Stimulated activated CD8-positive, alpha-beta memory T cell treated with anti-CD3 and anti-CD28 coated beads, Interleukin-4, amount 100 ng/mL, for 1 hour (primary cell): Measurements from ENCODE around the gene VSIG1.

Experiments used
- DNase-seq, 2 donors: peaks; one replicate each; pipeline ENCODE4 v3.0.0-alpha.2; 2020; ENCODE audit warnings: low read depth in 2 of 2, low spot score in 1 of 2

Gene VSIG1

DNA sequence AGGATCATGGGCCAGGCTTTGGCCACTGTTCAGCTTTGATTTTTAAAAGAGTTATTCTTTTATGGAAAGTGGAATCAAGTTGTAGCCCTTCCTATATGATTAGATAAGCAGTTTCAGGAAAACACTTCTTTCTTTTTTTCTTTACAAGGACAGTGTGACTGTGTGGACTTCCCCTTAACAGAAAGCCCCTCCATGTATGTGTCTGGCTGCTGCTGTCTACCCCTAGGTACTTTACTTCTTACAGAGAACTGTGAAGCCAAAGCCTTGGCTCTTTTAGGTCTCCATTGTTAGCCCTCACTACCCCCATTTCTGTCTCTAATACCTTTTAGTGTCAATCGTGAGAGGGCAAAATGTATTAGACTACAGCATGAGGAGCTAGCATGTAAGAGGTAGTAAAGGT is 19.1 kb downstream of the VSIG1 start:
- DNase-seq = no peak

DNA sequence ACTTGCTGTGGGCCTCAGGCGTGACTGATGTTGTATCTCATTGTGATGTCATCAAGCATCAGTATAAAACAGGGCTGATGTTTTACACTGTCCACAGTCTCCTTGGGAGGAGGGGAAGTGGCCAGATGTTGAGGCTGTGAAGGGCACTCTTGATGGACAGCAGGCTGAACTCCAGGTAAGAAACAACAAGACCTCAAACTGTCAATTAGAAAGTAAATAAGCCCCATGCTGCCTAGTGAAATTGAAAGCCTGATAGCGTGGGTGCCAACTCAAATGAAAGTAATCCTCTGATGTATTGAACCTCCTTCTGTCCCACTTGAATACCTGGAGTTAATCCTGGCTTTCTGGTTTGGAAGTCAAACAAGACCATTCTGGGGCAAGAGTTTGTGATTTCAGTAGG is 19.7 kb downstream of the VSIG1 start:
- no peak for DNase-seq

DNA sequence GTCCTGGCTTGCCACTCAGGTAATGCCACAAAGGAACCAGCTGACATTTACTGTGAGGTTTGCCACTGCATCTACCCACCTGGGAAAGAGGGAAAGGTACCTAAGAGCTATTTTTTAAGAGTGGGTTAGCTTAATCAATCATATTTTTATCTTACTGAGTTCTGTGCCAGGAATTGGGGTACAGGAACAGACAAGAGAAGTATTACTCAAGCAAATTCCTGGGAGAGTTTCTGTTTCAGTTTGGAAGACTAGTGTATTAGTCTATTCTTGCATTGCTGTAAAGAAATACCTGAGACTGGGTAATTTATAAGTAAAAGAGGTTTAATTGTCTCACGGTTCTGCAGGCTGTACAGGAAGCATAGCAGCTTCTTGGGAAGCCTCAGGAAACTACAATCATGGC is 23.3 kb downstream of the VSIG1 start:
- no peak for DNase-seq

DNA sequence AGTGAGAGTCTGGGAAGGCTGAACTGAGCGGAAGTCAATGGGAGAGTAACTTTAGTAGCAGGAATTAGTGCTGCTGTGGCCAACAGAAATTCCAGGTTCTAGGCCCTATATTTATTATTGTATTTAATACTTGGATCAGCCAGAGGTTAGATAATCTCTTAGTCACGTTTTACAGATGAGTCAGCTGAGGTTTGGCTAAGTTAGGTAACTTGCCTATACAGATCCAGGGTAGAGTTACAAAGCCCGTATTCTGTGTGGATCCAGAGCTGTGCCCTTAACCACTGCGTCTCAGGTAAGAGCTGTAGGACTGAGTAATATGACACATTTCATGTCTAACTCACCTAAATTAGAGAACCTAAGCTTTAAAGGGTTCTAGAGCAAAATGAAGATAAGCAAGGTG is 26.0 kb downstream of the VSIG1 start:
- no peak for DNase-seq

DNA sequence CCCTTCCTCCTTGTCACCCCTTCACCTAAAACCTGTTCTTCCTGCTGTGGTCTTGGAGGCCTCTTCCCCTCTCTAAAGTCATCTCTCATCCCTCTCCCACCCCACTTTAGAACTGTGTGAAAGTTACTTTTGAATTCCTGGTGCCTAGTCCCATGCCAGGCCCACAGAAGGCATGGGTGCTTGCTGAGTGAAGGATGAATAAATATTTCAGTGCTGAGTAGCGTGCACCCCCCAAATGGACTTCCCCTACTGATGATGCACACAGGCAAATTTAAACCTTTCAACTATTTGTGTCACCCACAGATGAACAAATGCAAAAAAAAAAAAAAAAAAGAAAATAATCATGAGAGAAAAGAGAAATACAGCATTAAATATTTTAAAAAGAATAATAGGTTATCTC is 26.7 kb downstream of the VSIG1 start:
- no peak for DNase-seq

DNA sequence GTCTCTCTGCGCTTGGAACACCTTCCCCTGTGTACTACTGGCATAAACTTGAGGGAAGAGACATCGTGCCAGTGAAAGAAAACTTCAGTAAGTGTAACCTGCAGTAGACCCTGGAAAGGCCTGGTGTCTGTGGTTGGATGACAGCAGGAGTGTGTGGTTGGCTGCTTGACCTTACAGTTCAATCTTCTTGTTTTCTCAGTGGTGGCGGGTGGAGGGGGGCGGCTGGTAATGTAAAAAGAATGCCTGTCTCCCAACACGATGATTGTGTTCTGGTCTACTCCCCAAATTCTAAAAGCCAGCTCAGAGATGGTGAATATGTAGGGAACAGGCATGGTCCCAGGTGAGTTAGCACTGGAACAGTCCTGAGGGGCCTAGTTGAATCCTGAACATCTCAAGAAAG is 27.9 kb downstream of the VSIG1 start:
- DNase-seq = no peak

DNA sequence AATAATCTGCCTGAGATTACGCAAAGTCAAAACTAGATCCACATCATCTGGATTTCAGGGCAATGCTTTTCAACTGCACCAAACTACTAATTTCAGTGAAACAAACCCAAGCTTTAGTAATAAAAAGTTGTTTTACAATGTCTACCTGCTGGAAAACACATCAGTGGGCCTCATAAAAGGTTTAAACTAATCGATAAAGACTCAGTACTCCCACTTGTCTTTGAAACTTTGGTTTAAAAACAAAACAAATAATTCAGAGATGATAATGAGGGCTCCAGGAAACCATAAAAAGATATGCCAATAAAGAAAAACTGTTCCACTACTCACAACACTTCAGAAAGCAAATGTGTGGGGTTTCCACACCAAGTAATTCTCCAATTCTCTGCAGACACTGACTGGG is 36.2 kb downstream of the VSIG1 start:
- no peak for DNase-seq

DNA sequence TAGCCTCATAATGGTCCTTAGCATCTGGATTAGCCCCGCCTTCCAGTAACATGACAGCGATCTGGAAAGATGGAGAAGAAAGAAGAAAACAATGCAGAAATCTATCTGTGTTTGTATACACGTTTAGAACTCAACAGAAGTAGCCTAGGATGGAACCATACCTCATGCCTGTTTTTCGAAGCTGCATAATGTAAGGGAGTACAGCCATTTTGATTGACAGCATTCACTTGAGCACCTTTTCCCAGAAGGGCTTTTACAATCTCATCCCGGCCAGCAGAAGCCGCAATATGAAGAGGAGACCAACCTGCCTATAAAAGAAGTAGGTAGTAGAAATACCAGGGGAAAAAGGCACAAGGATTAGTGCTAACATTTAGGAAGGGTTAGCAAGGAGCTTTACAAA is 42.9 kb downstream of the VSIG1 start:
- no peak for DNase-seq

DNA sequence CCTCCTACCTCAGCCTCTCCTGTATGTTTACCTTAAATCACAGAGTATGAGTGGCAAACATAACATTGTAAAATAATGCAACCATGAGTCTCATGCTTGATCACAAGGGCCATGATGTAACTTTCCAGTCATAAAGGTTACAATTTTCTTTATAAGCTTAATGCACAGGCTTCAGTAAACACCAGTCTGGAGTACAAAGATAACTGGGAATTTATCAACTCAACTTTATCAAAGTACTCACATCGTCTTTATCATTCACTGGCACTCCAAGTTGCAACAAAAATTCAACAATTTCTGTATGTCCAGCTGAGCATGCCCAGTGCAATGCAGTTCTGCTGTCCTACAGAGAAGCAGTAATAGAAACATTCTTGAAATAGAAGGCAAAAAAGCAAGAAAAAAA is 43.6 kb downstream of the VSIG1 start:
- no peak for DNase-seq

DNA sequence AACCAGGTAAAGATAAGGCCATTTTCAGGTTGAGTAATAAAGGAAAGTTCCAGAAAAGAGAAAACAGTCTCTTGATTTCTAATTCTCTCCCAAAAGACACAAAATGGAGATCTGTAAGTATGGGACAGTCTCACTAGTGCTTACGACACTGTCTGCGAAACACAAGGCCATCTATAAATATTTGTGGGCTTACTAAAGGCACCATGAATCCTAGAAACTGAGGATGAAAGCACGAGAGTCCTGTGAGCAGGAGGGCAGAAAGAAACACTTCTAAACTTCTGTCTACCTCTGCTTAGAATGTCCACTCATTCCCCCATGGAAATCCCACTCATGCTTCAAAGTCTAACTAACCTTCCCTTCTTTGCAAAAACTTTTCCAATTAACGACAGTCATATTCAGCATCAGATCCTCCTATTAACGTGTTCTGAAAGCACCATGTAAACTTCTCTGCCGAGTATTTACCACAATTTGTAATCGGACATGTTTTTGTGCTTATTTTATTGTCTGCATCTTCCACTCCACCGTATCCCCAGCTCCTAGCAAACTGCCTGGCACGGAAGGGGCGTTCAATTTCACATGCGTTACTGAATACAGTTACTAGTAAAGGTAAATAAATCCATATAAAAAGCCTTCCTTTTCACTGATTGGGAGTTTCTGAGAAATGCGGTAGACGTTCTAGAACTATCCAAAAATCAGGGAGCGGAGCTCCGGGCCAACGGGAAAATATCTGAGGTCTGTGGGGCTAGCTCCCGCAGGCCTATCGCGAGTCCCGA is 45.8 kb downstream of the VSIG1 start:
- no peak for DNase-seq

DNA sequence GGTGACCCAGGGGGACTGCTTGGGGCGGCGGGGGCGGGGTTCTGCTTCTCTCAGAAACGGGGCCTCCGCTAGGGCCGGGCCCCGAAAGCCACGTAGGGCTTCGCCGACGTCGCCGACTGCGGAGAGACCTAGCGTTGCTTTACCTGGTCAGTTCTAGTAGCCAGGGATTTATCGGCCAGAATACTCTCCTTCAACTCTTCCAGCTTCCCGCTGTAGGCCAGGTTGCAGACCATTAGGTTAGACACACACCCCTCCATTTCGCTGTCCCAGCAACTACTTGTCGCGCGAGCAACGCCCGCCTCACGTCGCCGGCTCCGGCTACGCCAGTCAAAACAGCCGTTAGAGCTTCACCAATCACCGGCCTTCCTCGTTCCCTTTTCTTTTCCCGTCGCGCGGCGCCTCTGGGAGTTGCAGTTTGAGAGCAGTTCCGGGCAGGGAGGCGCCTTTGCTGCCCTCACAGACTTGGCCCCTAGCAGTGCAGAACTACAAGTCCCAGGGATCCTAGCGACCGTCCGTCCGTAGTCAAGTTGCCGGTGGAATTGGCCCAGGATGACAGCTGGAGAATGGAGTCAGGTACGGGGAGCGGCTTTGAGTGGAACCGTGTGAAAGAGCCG is 46.5 kb downstream of the VSIG1 start, which contains the start of the genes ATG4A and PSMD10:
Gene ATG4A, plus strand, starts transcription at position 515 of the 614 bp plus-strand sequence. Its CDS starts 49 bp downstream, at position 564.
Gene PSMD10, minus strand, starts transcription at position 279 of the 614 bp plus-strand sequence. Its CDS starts 22 bp downstream, at position 257.
- peak; percentile 62 to 73 for DNase-seq

DNA sequence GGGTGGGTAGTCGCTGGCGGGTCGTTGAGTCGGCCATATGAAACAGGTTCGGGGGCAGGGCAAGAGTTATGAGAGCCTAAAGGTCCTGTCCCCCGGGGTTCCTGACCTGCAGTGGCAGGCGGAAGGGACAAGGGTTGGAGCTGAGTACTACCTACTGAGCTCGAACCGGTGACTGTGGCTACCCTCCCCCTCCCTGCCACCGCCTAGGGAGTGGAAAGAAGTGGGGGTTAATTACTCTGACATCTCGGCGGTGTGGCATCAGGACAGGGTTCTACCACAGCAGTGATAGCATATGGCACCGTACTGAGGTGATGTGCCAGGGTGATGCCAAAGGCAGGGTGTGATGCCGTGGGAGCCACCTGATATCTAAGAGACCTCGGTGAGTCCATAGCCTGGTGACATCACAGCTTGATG is 47.0 kb downstream of the VSIG1 start:
- peak in 1 of 2 donors; percentile 9 for DNase-seq

DNA sequence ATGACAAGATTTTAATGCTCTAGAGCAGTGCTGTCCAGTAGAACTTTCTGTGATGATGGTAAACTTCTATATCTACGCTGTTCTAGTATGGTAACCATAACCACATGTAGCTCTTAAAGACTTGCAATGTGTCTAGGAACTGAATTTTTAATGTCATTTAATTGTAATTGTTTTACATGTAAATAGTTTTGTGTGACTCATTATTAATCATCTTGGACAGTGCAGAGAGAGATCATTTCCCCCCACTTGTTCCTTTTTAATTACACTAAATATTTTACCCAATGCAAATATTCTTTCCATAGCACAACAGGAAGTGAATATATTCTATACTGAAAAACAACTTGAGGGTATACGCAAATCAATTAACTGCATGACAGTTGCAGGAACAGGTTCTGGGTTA is 52.5 kb downstream of the VSIG1 start:
- DNase-seq = no peak

DNA sequence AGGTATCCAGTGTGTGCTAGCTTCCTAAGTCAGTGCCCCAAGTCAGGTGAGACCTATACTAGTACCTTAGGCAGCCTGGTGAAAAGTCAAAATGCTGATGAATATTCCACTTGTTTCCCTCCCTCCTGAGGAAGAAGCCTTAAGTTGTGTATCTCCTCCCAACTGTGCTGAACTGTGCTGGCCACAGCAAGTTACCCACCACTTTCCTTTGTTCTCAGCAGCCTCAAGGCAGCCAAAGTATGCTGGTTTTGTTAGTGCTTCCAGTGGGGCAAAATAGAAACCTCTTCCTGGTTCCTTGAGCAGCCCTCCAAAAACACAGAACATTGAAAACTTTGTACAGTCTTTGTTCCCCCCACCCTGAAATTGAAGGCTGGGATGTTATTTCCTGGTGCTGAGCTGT is 60.6 kb downstream of the VSIG1 start:
- DNase-seq = no peak

DNA sequence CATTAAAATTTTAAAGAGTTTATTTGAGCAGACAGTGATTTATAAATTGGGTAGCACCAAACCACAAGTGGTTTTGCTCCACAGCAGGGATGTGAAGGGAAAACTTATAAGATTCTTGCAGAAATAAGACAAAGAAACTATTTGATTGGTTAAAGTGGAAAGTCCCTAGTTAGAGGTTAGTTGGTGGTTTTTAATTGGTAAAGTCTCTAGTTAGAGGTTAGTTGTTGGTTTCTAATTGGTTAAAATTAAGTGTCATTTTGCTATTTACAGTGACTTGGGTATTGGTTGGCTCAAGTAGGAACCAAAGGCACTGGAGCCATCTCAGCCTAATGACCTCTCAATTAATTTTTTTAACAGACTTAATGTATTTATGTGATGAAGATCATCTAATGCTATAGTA is 69.7 kb downstream of the VSIG1 start:
- no peak for DNase-seq

DNA sequence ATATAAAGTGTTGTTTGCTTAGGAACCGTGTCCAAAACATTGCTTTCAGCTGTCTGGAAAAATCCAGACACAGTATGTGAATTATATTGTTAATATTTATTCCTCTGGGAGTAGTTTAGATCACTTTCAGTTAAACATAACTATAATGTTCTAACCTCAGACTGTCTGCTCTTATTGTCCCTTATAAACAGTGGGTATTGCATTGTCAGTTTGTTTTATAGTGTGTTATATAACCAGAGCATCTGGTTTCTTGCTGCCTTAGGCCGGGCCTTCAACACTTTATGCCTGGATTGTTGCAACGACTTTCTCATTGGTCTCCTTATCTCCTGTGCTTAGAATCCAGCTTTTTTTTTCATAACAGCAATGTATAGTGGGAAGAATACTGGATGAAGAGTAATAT is 73.1 kb downstream of the VSIG1 start:
- DNase-seq = no peak

DNA sequence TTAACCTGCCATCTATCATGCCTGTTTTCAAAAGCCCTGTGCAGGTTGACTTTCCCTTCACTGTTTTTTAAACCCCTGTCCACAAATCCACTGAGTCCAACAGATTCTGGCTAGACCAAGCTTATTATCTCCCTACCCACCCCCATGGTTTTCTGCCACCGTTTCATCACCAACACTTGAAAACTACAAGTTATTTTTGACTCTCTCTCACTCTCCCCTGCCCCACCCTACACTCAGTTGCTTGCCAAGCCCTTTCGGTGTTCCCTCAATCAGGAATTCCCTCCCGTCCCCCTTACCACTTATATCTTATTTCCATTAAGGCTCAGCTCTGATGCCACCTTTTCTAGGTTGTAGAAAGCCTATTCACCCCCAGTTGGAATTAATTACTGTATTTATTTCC is 76.4 kb downstream of the VSIG1 start:
- DNase-seq = no peak

DNA sequence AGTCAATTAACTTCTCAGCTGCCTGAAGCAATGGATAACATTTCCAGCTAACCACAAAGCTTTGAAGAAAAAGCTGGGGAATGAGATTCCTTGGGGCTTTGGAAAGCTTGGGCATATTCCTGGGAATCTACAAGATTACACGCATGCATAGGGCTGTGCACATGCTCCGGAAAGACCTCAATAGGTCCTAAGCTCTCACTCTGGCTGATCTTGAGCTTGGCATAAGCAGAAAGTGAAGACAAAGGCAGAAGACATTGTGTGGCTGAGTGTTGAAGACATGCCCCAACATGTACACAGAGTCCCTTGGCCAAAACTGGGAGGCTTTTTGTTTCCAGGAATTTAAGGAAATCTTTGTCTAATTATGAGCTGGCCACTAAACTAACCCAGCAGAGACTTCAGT is 77.9 kb downstream of the VSIG1 start:
- DNase-seq = no peak

DNA sequence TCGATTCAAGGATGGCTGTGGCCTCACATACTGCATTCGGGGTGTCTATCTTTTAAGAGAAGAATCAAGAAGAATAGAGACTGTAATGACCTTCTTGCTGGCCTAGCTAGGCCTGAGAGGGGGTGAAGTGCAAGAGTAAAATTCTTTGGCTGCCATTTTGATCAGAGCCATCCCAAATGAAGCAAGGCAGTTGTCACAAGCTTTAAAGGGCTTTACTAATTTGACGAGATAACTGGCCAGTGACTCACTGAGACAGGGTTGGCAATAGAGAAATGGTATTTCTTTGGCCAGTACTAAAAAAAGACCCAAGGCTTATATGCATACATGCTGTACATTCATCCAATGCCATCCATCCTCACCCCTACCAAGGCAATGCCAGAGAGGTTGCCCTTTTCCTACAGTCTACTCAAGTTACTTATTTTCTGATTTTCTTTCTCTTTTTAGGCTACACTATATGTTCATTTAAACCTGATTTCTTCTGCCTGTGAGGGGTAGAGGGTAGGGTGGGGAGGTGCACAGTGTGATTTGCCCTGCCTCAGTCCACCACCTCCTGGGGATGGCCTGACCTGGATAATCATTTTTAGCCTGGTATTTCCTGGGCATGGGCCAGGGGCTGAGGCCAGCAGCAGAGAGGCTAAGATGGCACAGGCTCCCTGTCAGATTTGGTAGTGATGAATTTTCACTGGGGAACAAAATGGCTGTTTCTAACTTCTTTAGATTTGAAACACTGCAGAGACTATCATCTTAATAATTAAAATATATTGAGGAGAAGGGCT is 78.9 kb downstream of the VSIG1 start:
- DNase-seq = no peak

DNA sequence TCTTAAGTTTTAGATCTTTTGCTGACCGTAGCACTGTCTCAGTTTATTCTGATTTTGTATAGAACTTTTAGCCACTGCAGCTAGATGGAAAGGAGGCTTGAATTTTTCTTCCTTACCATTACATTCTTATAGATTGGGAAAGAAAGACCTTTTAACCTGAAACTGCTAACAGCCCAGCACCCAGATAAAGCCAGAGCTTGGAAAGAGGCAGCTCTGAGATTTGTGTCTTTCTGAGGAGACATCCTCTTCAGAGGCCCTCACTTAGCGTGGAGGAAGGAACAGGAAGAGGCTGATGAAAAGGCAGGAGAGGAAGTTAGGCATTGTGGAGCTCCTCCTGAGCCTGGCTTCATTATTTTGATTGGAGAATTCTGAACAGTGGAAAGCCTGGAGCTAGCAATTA is 81.8 kb downstream of the VSIG1 start:
- no peak for DNase-seq

DNA sequence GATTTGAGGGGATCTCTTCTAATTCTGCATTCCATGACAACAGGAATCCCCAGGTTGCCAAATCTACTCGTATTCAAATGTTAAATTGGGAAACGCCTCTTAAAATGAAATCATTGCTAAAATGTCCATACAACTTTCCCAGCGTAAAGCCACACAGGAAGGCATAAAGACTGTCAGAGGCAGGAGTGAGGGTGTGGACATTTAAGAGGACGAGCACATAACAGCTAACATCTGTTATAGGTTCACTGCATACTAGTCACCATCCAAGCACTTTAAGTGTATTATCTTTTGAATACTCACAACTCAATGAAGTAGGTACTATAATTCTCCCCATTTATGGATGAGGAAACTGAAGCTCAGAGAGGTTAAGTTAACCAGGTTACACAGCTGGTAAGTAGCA is 82.3 kb downstream of the VSIG1 start:
- no peak for DNase-seq
